ENCODE measurements around the gene SLC25A38. TPM values are rescaled to one million over a fixed set of nuclear protein-coding genes. Genes with fewer than 3 reads are reported as not detected.

Gene SLC25A38
- total RNA-seq, 1 donor from 2014 or later, result 37.5 TPM

DNA sequence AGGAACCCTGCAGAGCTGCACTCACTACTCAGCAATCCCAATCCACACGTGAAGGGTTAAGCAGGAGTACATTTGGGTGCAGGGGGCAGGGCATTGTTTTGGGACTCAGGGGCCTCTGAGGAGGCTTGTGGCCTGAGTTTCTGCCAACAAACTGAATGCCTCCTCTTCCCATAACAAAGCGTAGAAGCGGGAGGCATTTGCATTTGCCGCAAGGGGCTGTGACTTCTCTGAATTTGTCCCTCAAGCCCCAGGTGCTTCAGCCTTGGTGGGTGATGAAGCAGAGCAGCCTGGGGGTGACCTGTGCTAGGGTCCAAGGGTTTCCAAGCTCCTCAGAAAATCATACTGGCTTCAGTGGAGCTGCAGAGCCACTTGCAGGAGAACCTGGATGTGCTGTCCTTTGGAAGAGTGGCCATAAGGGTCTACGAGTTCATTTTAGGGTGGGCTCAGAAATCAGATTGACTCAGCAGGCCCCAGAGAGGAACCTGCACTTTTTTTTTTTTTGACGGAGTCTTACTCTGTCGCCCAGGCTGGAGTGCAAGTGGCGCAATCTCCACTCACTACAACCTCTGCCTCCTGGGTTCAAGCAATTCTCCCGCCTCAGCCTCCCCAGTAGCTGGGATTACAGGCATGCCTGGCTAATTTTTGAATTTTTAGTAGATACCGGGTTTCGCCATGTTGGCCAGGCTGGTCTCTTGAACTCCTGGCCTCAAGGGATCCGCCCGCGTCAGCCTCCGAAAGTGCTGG is 21.9 kb downstream of the SLC25A38 start:
- H3K36me3 Mint-ChIP-seq (ENCODE audit: low read depth), result peaks cover 63% of the 10 kb centered on the region
- peaks cover 28% of the 10 kb centered on the region for H3K4me1 Mint-ChIP-seq (ENCODE audit: low read depth)
- no peaks in the 10 kb centered on the region for H3K9me3 Mint-ChIP-seq
- H3K27me3 Mint-ChIP-seq (ENCODE audit: low read depth), result no peaks in the 10 kb centered on the region
- intact Hi-C loops (cut with micrococcal nuclease), result loop anchor here (5.0 kb wide), 1 partner anchor 1047 kb away; no protein-coding TSS in a partner anchor
- H3K27ac Mint-ChIP-seq, result no peak overlapping the region
- no peak for DNase-seq (ENCODE audit: low spot score)
- peak overlapping the region; percentile 2 for H3K4me3 Mint-ChIP-seq (ENCODE audit: low read depth)

DNA sequence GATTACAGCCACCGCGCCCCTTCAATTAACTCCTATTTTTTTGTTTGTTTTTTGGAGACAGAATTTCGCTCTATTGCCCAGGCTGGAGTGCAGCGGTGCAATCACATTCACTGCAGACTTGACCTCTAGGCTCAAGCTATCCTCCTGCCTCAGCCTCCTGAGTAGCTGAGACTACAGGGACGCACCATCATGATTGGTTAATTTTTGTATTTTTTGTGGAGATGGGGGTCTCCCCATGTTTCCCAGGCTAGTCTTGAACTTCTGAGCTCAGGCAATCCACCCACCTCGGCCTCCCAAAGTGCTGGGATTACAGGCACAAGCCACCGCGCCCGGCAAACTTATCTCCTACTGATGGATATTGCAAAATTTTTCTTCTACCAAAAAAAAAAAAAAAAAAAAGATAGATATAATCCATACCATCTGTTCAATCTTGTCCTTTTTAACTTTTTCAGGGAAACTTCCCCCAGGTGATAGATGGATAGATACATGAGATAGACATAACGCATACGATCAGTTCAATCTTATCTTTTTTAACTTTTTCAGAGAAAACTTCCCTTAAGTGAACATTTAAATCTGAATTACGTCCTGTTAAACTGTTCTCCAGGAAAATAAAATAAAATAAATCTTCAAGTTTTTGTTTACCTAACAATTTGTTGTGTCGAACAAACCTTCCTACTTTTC is 22.7 kb downstream of the SLC25A38 start:
- H3K36me3 Mint-ChIP-seq (ENCODE audit: low read depth), result peaks cover 63% of the 10 kb centered on the region

DNA sequence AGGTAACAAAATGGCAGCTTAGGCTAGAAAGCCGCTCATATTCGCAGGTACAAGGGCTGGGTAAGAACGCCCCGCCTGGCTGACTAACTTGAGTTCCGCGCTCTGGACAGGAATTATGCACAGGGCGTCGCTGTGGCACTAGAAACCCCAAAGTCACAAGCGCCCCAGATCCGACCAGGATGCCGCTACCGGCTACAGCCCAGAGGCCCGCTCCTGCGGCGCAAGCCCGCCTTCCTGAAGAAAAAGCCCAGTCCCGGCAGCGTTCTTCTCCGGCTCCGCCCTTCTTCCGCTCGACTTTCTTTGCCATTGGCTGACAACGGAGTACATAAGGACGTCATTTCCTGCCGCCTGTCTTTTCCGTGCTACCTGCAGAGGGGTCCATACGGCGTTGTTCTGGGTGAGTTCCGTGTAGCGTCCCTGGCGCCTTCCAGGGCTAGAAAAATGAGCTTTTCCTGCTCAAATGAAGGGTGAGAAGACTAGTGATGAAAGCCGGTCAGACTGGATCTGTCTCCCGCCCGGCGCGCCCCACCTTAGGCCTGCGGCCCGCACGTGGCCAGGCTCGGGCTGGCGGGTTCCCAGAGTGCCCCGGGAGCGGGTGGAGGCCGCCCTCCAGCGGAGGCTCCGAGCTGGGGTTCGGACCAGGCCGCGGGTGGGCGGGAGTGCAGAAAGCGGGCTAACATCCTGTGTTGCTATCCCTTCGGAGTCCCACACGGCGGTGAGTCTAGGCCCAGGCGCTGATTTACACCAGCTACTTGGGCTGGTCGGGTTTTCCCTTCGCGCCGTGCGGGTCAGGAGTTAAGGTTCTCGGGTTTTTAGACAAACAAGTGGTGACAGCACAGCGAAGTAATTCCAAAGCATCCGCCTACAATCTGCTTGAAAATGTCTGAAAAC is 23.4 kb downstream of the SLC25A38 start, which contains the start of gene RPSA:
Gene RPSA (plus strand): TSS at position 353 of the 891 bp plus-strand sequence. CDS start 934 bp downstream, outside the sequence.
- Mint-ChIP-seq H3K4me1 (ENCODE audit: low read depth) (peaks cover 40% of the 10 kb centered on the region), H3K4me3 (ENCODE audit: low read depth) (peak within 1 kb of the TSS; percentile 94), H3K27me3 (ENCODE audit: low read depth) (no peaks in the 10 kb centered on the region), H3K36me3 (ENCODE audit: low read depth) (peaks cover 66% of the 10 kb centered on the region), H3K27ac (peak within 1 kb of the TSS; percentile 98), H3K9me3 (no peaks in the 10 kb centered on the region)
- DNase-seq (ENCODE audit: low spot score), result peak; percentile 98
- intact Hi-C loops (cut with micrococcal nuclease), result loop anchor here (1.0 to 5.0 kb wide), 3 partner anchors 23 to 1046 kb away; partner anchors contain the start of genes EXOG and SLC25A38

More for the DNA sequence above, 22.7 kb downstream of the SLC25A38 start:
- H3K9me3 Mint-ChIP-seq, result no peaks in the 10 kb centered on the region
- peaks cover 32% of the 10 kb centered on the region for H3K4me1 Mint-ChIP-seq (ENCODE audit: low read depth)
- no peak for DNase-seq (ENCODE audit: low spot score)
- peak overlapping the region; percentile 94 for H3K4me3 Mint-ChIP-seq (ENCODE audit: low read depth)
- peak overlapping the region; percentile 98 for H3K27ac Mint-ChIP-seq
- H3K27me3 Mint-ChIP-seq (ENCODE audit: low read depth), result no peaks in the 10 kb centered on the region
- intact Hi-C loops (cut with micrococcal nuclease), result loop anchor here (1.0 to 5.0 kb wide), 3 partner anchors 23 to 1046 kb away; partner anchors contain the start of genes EXOG and SLC25A38

DNA sequence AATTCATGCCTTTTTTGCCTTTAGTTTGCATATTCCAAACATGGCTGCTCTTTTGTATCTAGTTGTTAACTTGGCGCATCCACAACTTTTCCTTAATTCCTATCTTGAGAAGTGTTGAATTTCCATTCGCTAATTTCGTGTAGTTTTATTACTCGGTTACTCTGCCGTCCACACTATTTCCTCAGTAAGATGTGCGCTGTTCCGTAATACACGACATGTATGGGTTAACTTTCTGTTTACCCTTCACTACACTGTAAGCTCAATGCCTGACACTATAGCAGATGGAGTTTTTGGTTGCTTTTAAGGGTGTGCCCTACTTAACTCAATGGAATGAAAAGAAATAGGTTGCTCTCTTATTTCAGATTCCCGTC is 24.1 kb downstream of the SLC25A38 start:
- intact Hi-C loops (cut with micrococcal nuclease), result loop anchor here (2.0 to 5.0 kb wide), 2 partner anchors 910 to 1045 kb away; partner anchors contain the start of gene EXOG
- Mint-ChIP-seq H3K4me3 (ENCODE audit: low read depth) (peak overlapping the region; percentile 94), H3K27ac (peak overlapping the region; percentile 98), H3K36me3 (ENCODE audit: low read depth) (peaks cover 66% of the 10 kb centered on the region), H3K27me3 (ENCODE audit: low read depth) (no peaks in the 10 kb centered on the region), H3K4me1 (ENCODE audit: low read depth) (peaks cover 40% of the 10 kb centered on the region), H3K9me3 (no peaks in the 10 kb centered on the region)
- DNase-seq (ENCODE audit: low spot score), result no peak

DNA sequence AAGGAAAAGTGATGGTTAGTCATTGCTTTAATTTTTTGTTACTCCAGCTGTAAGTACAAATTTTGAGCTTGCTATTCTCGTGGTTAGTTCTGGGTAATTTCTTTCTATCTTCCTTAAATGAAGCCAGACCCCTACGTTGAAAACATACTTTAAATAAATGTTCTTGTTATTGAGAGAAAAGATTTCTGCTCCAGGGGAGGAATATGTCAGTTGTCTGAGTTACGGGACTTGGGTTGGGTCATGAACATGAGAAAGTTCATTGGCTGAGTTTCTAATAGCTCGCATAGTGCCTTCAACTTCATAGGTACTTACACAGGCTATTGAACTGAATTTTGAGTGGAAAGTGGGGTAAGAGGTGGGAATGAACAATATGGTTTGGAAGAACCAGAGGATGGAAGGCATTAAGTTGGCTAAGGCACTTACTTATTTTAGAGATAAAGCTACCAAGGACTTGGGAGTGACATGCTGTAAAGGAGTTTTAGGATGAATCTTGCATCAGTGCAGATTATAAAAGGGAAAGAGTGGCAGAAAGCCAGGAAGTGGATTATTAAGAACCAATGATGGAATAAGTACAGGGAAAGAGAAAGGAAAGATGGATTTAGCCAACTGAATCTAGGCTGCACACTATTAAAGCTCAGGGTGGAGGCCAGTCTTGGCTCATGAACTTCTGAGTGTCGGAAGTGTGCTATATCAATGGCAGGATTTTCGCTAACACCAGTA is 24.8 kb downstream of the SLC25A38 start:
- H3K36me3 Mint-ChIP-seq (ENCODE audit: low read depth), result peaks cover 73% of the 10 kb centered on the region
- no peak for DNase-seq (ENCODE audit: low spot score)
- H3K4me3 Mint-ChIP-seq (ENCODE audit: low read depth), result peak overlapping the region; percentile 94
- H3K4me1 Mint-ChIP-seq (ENCODE audit: low read depth), result peaks cover 45% of the 10 kb centered on the region
- intact Hi-C loops (cut with micrococcal nuclease), result loop anchor here (2.0 to 5.0 kb wide), 2 partner anchors 911 to 1044 kb away; partner anchors contain the start of gene EXOG
- H3K27ac Mint-ChIP-seq, result peak overlapping the region; percentile 98
- H3K27me3 Mint-ChIP-seq (ENCODE audit: low read depth), result no peaks in the 10 kb centered on the region
- no peaks in the 10 kb centered on the region for H3K9me3 Mint-ChIP-seq

DNA sequence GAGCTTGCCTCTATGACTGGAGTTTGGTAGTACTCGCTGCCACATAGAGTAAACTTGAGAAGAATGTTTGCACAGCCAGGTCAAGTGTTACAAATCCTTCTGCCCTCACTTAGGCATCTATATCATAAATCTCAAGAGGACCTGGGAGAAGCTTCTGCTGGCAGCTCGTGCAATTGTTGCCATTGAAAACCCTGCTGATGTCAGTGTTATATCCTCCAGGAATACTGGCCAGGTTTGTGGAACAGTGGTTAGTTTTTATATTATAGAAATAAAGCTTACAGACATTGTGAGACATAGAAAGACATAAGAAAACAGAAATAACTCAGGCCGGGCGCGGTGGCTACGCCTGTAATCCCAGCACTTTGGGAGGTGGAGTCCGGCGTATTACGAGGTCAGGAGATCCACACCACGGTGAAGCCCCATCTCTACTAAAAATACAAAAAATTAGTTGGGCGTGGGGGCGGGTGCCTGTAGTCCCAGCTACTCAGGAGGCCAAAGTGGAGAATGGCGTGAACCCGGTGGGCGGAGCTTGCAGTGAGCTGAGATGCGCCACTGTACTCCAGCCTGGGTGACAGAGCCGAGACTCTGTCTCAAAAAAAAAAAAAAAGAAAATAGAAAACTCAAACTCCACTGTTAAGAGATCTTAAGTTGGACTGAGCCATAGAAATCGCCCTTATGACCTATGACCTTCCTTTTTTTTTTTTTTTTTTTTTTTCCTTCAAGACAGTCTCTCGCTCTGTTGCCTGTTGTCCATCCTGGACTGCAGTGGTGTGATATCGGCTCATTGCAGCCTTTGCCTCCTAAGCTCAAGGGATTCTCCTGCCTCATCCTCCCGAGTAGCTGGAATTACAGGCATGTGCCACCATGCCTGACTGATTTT is 25.6 kb downstream of the SLC25A38 start:
- H3K27ac Mint-ChIP-seq, result peak overlapping the region; percentile 98
- peaks cover 80% of the 10 kb centered on the region for H3K36me3 Mint-ChIP-seq (ENCODE audit: low read depth)
- H3K4me1 Mint-ChIP-seq (ENCODE audit: low read depth), result peaks cover 45% of the 10 kb centered on the region
- H3K4me3 Mint-ChIP-seq (ENCODE audit: low read depth), result peak overlapping the region; percentile 94
- H3K9me3 Mint-ChIP-seq, result no peaks in the 10 kb centered on the region
- no peak for DNase-seq (ENCODE audit: low spot score)
- no peaks in the 10 kb centered on the region for H3K27me3 Mint-ChIP-seq (ENCODE audit: low read depth)
- intact Hi-C loops (cut with micrococcal nuclease), result loop anchor here (5.0 kb wide), 1 partner anchor 1044 kb away; no protein-coding TSS in a partner anchor

DNA sequence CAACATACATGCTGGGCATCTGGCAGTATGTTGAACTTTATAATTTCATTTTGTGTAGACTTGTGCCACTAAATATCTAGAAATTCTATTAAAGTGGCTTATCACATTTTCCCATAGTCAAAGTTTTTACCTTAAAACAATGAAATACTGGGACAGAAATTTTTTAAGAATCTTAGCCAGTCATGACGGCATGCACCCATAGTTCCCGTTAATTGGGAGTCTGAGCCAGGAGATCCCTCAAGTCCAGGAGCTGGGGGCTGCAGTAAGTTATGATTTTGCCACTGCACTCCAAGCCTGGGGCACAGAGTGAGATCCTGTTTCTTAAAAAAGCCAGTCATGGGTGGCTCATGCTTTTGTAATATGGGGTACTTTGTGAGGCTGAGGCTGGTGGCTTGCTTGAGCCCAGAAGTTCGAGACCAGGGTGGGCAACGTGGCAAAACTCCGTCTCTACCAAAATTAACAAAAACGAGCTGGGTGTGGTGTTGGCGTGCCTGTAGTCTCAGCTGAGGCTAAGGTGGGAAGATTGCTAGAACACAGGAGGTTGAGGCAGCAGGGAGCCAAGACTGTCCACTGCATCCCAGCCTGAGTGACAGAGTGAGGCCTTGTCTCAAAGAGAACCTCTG is 26.5 kb downstream of the SLC25A38 start:
- H3K4me3 Mint-ChIP-seq (ENCODE audit: low read depth), result peak overlapping the region; percentile 94
- no peaks in the 10 kb centered on the region for H3K27me3 Mint-ChIP-seq (ENCODE audit: low read depth)
- intact Hi-C loops (cut with micrococcal nuclease), result loop anchor here (5.0 kb wide), 1 partner anchor 1043 kb away; no protein-coding TSS in a partner anchor
- H3K9me3 Mint-ChIP-seq, result no peaks in the 10 kb centered on the region
- DNase-seq (ENCODE audit: low spot score), result no peak
- H3K27ac Mint-ChIP-seq, result peak overlapping the region; percentile 63
- peaks cover 83% of the 10 kb centered on the region for H3K36me3 Mint-ChIP-seq (ENCODE audit: low read depth)
- H3K4me1 Mint-ChIP-seq (ENCODE audit: low read depth), result peaks cover 43% of the 10 kb centered on the region

DNA sequence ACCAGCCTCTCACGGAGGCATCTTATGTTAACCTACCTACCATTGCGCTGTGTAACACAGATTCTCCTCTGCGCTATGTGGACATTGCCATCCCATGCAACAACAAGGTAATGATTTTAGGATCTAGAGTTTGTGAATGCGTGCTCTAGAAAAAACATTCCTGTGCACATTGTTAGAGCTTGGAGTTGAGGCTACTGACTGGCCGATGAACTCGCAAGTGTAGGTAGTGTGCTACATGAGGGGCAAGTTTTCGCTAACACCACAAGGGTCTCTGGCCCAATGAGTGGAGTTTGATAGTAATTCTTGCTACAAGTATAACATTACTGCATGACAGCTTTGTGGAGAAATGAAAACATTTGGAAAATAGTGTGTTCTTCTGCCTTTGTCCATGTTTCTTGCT is 27.7 kb downstream of the SLC25A38 start:
- H3K4me3 Mint-ChIP-seq (ENCODE audit: low read depth), result no peak overlapping the region

DNA sequence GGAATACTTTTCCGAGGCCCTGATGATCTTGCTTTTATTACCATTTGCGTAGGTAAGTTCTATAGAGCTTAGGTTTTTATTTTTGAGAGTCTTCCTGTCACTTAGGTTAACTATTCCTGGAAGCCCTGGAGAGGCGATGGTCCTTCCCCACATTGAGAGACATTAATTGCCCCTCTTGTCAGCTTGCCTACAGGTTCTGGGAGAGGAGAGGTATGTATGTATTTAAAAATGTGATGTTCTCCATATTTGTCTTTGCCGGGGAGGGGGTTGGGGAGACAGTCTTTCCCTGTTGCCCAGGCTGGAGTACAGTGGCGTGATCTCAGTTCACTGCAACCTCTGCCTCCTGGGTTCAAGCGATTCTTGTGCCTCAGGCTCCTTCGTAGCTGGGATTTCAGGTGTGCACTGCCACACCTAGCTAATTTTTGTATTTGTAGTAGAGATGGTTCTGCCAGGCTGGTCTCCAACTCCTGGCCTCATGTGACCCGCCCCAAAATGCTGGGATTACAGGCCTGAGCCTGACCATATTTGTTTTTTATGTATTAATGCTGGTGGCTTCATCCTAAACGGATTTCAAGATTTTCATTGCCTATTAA is 29.6 kb downstream of the SLC25A38 start:
- peaks cover 73% of the 10 kb centered on the region for H3K36me3 Mint-ChIP-seq (ENCODE audit: low read depth)
- no peaks in the 10 kb centered on the region for H3K27me3 Mint-ChIP-seq (ENCODE audit: low read depth)
- H3K9me3 Mint-ChIP-seq, result no peaks in the 10 kb centered on the region
- no peak overlapping the region for H3K27ac Mint-ChIP-seq
- H3K4me3 Mint-ChIP-seq (ENCODE audit: low read depth), result no peak overlapping the region
- DNase-seq (ENCODE audit: low spot score), result no peak
- peaks cover 37% of the 10 kb centered on the region for H3K4me1 Mint-ChIP-seq (ENCODE audit: low read depth)
- intact Hi-C loops (cut with micrococcal nuclease), result no loop called here

More for the DNA sequence above, 27.7 kb downstream of the SLC25A38 start:
- H3K9me3 Mint-ChIP-seq, result no peaks in the 10 kb centered on the region
- H3K4me1 Mint-ChIP-seq (ENCODE audit: low read depth), result peaks cover 43% of the 10 kb centered on the region
- no peak overlapping the region for H3K27ac Mint-ChIP-seq
- no peaks in the 10 kb centered on the region for H3K27me3 Mint-ChIP-seq (ENCODE audit: low read depth)
- intact Hi-C loops (cut with micrococcal nuclease), result no loop called here
- H3K36me3 Mint-ChIP-seq (ENCODE audit: low read depth), result peaks cover 87% of the 10 kb centered on the region
- DNase-seq (ENCODE audit: low spot score), result no peak

DNA sequence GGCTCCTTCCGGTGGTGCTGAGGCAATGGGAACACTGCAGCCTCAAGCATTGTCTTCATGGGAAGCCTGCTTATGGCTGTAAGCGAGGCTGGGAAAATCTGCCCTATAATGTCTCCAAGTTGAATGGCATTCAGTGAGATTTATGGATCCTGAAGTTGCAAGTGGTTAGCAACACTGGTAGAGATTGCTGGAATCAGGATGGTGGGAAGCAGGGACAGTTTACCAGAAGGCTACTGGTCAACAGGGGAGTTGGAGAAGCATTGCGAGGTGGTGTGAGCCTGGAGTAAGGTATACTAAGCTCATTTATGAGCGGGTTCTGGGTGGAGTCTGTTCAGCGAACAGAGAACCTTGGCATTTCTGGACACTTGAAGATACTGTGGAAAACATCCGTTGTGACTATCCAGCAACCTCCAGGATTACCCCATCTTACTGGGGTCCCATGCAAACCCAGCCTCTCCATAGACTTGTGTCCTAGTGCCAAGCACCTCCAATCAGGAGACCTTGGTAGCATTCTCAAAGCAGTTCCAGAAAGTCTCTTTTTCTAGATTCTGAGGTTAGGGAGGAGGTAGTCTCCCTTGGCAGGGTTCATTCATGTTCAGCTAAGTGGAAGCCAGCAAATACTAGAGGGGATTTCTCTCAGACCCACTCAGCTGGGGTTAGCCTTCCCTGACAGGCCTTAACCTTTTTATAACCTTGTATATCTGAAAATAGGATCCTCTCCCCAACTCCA is 30.7 kb downstream of the SLC25A38 start:
- Mint-ChIP-seq H3K4me1 (ENCODE audit: low read depth) (peaks cover 30% of the 10 kb centered on the region), H3K27ac (peak overlapping the region; percentile 24), H3K4me3 (ENCODE audit: low read depth) (no peak overlapping the region), H3K27me3 (ENCODE audit: low read depth) (peaks cover 2% of the 10 kb centered on the region), H3K9me3 (no peaks in the 10 kb centered on the region), H3K36me3 (ENCODE audit: low read depth) (peaks cover 62% of the 10 kb centered on the region)
- no peak for DNase-seq (ENCODE audit: low spot score)
- intact Hi-C loops (cut with micrococcal nuclease), result no loop called here

All from activated T-helper 2 cell treated with anti-CD3 and anti-CD28 coated beads, Interferon-gamma antibody, Interleukin-2, Interleukin-4, amounts not matched to agents 10 μg/mL and 5 μg/mL and 100 μg/mL, durations not matched to agents 14 hours and 24 hours and 36 hours (primary cell).